ENCODE results near the gene CCDC172.

CCDC172 gene, protein sequence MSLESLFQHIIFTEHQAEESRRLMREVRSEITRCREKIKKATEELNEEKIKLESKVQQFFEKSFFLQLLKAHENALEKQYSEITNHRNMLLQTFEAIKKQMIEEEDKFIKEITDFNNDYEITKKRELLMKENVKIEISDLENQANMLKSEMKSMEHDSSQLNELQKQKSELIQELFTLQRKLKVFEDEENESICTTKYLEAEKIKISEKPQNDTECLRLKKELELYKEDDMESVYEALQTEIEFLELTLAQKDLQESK

DNA sequence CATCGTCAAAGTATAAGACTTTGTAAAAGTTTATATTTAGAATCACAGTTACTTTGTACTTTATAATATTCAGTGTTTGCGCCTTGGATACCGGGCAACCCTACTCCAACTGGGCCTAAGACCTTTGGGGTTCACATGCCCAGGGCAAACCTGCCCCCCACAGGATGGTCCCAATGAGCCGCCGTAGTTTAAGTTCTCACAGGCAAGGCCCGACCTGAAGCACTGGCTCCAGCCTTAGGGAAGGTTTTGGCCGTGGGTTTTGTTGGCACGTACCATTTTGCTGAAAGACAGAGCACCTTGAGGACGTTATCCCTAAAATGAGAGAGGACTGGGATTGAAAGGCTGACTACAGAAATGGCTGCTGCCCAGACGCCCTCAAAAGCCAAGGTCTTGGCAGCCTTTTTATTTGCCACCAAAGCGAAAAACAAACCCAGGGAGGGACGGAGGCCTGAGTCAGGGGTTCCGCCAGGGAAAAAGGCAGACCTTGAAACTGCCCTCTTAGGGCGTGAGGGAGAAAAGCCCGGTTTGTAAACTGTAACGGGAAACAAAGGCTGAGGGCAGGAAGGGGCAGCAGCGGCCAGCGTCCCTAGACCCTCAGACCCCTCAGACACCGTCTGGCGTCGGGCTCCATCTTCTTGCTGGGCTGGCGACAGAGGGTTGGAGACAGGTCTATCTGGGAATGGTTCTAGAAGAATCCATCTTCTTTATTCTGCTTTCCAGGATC, at the start of gene CCDC172:
Gene CCDC172, plus strand, starts transcription at position 222 of the 724 bp plus-strand sequence. CDS start 564 bp downstream, outside the sequence.
- DNase-seq: no peak

DNA sequence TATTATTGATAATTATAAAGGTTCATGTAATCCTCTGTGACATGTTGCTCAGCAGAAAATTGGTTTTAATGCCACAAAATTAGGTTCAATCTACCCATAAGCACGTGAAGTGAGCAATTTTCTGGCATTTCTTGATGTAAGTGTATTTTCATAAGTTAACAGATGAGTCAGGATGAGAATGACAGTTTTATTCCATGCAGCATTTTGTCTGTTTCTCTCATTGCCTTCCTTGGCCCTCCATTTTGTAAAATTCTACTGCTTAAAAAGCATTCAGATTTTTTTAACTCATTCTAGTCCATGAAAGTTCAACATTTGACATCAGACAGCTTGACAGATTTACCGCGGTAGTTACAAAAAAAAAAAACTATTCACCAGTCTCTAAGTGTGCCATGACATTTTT, 47.3 kb upstream of the CCDC172 start:
- no peak for DNase-seq

DNA sequence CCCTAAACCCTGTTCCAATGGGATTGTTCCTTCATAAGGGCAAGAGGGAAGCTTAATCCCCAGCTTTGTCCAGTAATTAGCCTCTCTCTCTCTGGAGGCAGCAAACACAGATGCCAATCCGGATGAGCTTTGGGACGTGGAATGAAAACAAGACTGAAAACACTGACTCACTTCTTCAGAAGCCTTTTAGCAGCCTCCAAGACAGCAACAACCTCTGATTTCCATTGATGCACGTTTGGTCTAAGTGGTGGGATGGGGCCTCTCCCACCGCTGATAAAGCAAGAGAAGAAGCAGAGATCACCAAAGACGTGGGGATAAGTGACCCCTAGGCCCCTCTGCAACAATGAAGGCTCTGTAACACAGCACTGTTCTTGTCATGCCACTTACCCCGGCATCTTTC, 45.4 kb upstream of the CCDC172 start:
- no peak for DNase-seq

DNA sequence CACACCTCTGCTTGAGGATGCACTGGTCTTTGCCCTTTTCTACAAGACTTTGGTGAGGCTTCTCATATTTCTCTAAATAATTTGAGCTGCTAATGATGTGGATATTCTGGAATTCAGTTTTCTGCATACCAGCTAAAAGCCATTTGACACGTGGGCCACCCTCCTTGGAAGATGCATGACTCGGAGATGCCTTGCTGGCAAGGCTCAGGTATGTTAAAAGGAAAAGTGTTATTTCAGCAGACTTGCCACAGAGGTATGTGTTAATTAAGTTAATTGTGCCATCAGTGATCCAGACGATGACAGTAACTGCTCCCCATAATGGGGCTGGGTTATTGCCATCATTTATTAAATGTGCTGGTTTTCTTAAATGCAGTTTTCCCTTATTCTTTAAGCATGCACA, 42.5 kb upstream of the CCDC172 start:
- no peak for DNase-seq

DNA sequence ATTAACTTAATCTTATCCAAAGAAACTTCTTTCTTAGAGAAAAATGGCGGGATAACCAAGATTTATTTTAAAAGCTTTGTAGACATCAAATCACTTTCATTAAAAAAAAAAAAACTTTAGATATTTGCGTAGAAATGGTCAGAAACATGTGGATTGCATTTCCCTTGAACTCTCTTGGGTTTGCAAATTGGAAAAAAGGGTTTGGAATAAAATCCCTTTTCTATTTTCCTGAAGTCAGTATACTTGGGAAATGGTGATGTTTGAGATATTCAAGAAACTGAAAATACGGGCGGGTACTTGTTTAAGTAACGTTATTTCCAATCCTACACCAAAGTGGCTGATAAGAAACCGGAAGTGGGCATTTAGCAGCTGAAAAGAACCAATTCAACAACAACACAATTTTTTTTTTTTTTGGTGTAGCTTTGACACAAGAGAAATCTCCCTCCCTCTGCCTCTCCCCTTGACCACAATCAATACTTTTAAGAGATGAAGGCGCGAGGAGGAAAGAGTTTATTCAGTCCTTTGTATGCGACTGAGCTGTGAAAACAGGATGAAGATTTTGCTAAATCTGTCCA, 37.5 kb upstream of the CCDC172 start:
- DNase-seq: no peak

DNA sequence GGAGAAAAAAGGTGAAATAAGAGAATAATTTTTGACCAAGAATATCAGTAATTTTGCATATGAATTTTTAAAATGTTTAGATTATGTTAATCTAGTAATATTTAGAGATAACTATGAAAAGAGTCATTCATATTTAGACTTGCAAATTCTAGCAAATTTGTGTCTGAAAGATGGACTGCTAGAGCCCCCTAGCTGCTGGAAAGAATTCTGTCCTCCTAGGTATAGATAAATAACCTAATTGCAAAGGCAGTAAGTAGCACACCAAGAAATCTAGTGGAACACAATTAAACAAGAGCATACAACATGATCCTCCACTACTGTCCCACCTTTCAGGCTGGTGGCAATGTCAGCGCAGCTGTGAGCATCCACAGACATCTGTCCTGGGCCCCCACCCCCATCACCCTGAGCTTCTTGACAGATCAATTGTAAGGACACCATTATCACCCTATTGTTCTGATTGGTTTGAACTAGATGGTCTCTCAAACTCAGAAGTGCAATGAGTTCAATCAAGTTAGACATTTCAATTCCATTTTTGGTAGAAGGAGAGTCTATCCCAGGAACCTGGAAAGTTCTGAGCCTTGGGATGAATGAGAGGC, 36.2 kb upstream of the CCDC172 start:
- peak; percentile 24 to 31 for DNase-seq

DNA sequence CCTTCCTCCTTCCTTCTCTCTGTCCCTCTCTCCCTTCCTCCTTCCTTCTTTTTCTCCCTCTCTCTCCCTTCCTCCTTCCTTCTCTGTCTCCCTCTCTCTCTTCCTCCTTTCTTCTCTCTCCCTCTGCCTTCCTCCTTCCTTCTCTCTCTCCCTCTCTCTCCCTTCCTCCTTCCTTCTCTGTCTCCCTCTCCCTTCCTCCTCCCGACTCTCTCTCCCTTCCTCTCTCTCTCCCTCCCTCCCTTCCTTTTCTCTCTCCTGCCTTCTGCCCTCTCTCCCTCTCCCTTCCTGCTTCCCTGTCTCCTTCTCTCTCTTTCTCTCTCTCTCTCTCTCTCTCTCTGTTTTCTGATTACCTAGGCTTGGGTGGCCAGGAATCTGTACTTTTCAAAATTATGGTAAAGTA, 34.6 kb upstream of the CCDC172 start:
- DNase-seq: no peak

DNA sequence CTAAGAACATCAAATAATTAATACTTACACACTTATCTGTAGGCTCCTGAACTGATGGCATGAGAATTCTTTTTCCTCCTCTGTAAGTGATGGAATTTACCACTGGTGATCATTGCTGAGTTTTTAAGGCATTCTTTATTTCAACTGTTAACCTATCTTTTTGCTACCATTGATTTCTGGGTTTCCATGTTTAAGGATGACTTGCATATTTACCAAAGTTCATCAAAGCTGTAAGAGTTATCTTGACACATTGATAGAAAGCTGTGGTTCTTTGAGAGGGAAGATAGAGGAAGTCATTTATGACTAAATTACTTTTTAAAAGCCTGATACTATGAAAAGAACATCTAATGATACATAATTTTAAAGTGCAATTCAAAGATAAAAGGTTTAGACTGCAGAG, 31.8 kb upstream of the CCDC172 start:
- DNase-seq: no peak

DNA sequence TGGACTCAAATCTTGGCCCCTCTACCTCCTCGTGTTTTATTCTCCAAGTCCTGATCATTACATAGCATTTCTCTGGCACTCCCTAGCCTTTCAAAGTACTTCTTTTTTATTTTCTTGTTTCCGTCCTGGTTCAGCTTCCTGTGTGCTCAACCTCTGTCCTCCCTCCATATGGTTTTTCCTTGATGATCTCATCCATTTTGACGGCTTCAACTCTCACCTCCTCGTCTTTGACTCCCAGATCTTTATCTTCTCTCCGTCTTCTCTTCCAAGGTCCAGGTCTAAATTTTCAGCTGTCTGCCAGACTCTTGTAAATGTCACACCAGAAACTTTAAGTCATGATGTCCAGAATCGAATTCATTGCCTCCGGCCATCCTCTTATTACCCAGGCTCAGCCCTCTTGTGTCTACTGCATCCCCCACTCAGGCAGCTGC, 27.9 kb upstream of the CCDC172 start:
- no peak for DNase-seq

DNA sequence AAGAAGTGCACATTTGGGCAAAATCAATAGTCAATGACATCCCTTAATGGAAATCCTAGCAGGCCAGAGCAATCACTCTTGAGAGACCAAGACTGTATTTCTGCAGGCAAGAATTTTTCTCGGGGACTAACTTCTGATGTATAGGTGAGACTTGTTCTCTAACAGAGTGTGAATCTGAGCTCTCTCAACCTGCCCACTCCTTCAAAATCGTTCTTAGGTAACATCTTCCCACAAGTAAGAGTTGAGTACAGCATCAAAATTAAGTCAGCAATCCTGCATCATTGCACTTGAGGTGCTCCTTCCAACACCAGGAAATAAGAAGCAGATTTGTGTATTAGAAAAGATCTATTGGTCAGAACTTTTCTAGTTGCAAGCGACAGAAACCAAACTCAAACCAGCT, 25.7 kb upstream of the CCDC172 start:
- no peak for DNase-seq

DNA sequence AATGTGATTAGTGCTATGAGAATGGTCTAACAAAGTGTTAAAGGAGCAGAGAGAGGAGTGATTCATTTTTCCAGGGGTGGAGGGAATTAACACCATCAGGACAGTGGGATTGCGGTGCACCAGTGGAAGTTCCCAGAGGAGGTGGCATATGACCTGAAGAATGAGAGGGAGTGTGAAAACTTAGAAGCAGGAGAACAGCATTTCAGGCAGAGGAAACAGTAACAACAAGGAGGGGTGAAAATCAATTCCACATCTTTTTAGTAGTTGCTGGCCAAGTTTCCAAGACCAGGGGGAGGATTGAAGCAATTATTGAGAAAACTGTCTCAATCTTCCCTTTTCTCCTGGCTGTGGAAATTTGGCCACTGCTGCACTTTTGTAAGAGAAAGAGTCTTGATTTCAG, 23.7 kb upstream of the CCDC172 start:
- DNase-seq: no peak

DNA sequence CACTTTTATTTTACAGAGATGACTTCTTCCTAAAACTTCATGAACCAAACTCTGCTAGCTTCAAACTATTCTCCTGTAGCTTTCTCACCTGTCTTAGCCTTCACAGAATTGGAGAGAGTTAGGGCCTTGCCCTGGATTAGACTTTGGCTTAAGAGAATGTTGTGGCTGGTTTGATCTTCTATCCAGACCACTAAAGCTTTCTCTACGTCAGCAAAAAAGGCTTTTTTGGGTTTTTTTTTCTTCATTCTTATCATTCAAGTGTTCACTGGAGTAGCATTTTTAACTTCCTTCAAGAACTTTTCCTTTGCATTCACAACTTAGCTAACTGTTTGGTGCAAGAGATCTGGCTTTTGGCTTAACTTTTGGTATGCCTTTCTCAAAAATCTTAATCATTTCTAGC, 19.3 kb upstream of the CCDC172 start:
- DNase-seq: no peak

DNA sequence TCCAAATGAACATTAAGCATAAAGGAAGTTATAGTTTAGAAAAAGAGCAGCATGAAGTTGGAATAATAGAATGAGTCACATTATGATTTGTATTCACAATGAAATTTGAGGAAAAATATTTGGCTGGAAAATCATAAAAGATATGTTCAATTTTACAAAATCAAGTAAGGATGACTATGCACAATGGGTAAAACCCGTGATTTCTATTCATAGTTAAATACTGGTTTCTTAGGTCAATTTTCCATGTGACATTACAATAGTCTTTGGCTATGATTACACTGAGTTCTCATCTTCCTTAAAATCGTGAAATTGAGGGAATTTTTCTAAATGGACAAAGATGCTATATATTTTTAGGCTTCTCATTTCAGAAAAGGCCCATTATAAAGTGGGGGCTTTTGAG, 17.4 kb upstream of the CCDC172 start:
- DNase-seq: no peak

DNA sequence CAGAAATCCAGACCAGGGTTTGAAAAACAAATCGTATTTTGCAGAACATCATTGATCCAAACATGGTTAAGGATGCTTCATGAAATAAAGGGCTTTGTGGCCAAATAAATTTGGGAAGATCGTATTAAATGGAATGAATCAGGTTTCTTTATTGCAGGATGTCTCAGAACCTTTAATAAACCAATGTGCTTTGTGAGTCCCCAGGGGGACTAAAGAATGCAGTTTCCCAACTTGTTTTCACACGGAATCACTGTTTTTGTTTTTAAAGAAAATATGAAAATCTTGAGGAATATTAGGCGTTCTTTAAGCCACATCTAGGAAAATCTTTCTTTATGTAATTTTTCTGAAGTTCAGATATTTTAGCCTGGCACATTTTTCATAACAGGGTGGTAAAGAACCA, 16.8 kb upstream of the CCDC172 start:
- DNase-seq: no peak

DNA sequence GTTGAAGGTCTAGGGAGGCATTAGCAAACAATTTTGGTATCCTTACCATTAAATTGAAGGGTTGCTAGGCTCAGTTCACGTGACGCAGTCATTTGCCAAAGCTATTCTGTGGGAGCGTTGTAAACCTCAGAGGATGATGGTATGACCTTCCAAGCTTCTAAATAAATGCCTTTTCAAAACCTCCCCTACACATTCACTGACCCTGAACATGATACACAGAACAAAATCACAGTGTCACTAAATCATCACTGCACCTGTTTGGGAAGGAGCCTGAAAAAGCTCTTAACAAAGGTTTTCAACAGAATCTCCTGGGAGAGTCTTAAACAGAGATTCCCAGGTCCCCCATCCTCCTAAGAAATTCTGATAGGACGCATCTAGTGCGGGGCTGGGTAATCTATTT, 13.2 kb upstream of the CCDC172 start:
- no peak for DNase-seq

DNA sequence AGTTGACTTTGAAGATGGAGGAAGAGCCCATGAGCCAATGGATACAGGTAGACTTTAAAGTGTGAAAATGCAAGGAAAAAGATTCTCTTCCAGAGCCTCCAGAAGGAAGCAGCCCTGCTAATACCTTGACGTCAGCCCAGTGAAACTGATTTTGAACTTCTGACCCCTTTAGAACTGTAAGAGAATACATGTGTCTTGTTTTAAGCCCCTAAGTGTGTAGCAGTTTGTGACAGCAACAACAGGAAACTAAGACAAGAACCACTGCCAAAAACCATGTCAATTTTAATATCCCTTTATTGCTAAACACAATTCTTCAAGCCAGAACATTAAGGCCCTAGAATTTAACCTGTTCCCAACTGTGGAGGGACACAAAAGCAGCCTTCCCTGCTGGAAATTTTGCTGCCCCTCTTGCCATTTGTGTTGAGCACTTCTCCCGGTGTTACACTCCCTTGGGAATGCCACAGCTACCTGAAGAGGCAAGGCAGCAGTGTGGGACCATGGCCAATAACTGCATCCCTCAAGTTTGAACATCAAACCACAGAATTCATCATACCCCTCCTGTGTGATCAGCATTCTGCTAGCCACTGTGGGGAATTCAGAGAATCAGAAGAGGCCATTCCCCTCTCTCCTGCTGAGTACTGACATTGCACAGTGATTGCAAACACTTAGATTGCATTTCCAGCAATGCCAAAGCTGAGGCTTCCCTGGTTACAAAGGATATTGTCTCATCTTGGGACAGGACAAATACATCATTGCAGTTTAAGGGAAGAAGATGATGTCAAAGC, 12.3 kb upstream of the CCDC172 start:
- DNase-seq: no peak

DNA sequence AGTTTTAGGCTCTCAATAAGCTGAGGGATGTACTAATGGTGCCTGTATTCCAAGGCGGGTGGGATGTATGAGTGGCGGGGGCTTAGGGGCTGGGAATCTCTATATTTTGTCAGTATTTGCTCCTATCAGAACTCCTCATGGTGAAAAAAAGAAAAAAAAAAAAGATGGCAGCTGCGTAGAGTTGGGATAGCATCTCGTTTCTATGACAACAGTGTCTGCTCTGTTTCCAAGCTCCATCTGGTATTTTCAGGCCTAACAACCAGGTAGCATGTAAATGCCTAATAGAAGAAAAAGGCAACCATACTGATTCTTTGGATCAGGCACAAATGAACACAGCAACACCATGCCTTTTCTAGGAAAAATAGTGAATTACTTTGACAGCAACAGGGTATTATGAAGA, 11.7 kb upstream of the CCDC172 start:
- no peak for DNase-seq

DNA sequence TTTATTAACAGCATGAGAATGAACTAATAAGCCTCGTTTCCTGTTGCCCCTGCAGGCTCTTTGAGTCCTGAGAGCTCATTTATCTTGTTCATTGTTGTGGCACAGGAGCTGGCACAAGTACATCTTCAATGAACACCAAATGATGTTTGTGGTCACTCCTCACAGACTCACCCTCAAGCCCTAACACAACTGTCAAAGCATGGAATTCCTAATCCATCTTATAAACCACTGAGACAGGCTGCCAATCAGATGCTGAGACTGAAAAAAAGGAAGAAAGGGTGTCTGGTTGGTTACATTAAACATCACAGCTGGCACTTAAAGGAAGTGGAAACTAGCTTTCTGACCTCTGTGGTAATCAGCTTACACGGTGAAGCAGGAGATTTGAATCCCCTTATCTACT, 7.7 kb upstream of the CCDC172 start:
- no peak for DNase-seq

DNA sequence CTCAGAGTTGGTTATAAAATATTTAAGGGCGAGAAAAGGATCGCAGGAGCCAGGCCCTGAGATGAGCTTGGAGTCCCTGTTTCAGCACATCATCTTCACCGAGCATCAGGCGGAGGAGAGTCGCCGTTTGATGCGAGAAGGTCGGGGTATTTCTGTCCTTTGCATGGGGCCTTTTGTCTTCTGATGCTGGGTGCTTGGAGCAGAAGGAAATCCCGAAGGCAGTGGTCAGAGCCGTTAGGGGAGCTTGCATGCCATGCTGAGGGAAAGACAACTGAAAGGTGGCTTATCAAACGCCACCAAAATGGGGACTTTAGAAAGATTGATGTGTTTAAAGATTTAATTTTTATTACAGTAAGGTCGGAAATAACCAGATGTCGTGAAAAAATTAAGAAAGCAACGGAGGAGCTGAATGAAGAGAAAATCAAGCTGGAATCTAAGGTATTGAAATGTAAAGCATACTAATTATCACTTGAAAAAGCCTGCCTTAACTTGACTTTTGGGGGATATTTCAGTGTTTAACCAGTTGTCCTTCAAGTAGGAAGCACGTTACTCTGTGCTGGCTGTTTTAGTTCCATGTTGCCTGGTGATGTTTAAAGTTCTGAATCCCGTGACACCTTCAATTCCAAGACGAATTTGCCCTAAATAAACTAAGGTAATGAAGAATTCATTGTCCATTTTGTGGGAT, 845 bp downstream of the CCDC172 start:
- no peak for DNase-seq

DNA sequence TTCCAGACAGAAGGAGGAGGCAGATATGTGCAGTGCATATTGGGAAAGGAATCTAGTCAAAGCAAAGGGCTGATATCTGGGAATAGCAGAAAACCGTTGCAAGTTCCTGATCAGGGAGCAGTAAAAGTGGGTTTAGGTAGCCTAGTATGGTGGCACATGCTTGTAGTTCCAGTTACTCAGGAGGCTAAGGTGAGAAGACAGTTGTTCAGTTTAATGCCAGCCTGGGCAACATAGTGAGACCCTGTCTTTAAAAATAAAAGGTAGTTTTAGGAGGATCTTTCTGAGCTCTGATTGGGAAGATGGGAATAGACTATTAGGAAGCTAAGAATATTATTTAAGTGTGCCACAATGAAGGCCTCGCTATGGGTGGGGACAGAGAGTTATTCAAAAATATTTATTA, 1.7 kb downstream of the CCDC172 start:
- no peak for DNase-seq

DNA sequence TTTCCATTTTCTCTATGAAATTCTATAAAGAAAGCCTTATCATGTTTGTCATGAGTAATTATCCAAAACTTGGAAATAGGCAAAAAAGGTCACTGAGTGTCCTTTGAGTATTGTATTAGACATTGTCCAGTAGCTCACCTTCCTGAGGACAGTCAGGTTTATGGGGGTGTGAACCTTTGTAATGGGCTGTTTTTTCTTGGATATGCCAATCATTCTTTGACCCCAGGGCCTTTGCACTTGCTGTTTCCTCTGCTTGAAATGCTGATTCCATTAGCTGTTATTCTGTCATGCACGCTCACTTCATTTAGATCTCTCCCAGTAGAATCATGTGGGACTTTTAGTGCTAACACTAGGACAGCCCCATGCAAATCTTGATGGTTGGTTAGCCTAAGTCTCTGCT, 4.9 kb downstream of the CCDC172 start:
- no peak for DNase-seq

DNA sequence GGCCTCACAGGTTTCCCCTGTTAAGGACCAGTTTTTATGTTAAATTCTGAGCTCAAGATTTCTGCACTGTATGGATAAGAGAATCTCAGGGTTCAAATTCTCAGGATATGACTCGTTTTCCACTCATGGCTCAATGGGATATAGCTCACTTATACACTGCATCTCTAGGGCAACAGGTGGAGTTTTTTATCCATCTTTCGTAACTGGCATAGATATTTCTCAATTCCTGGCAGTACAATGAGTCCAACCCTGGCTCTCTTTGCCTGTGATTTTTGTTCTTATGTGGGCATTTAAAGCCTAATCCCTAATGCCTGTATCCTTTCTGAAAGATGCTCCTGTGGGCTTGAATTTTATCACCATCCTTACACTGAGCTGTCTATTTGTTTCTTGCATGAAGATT, 7.6 kb downstream of the CCDC172 start:
- DNase-seq: no peak

DNA sequence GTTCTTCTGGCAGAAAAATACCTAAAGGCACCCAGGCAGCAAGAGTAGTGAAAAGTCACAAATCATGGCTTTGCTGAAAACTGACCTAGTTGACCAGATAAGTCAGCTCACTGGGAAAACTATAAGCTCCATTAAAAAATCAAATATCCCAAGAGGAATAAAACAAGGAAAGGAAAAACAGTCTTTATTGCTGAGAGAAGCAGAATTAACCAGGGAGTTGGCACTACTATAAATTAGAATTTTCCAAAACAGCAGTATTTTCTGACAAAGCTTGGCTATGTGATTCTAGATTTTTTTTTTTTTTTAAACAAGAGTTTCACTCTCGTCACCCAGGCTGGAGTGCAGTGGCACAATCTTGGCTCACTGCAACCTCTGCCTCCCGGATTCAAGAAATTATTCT, 12.6 kb downstream of the CCDC172 start:
- DNase-seq: no peak
